ENCODE data around the gene PAFAH1B2.

DNA sequence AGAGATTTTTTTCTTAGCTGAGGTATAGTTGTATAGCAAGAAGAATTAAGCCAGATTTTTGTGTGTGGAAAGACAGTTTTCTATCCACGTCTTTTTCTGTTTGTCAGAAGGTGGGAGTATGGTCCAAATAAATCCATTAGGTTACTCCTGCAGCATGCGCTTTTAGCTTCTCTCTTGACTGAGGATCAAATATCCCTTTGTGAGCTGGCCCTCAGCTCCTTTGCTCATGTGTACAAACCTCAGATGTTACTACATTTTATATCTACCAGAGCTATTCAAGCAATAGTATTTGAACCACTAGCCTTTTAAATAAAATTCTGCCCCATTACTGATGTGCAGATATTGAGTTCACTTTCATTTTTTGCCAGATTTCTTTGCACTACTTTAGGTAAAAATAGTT, 25.6 kb downstream of the PAFAH1B2 start:
- TF ChIP-seq CTCF (IDR thresholded peaks at IDR 0.05 in 8 of 11, conservative IDR thresholded peaks at IDR 0.05 in 3 of 11) (no peak), POLR2A (IDR thresholded peaks at IDR 0.05) (no peak)
